ENCODE data around the gene ENTHD1. TPM values are rescaled to one million over a fixed set of nuclear protein-coding genes. Genes with fewer than 3 reads are reported as not detected.

ENTHD1 gene
- total RNA-seq, 2 experiments from 2014 or later, result not detected

- no peak overlapping the region for H3K4me3 ChIP-seq (ENCODE audit: low read depth, low read length, poor library complexity, severe bottlenecking)
- H3K9me3 ChIP-seq (ENCODE audit: low read length), result no peaks in the 10 kb centered on the region
- H3K9me2 ChIP-seq (ENCODE audit: insufficient read depth, low read length), result no peaks in the 10 kb centered on the region
- no peaks in the 10 kb centered on the region for H3K4me1 ChIP-seq (ENCODE audit: insufficient read depth, low read length, poor library complexity, severe bottlenecking)
- ChIA-PET CTCF (ENCODE audit: unreplicated experiment) (no interaction called here), POLR2A (no interaction called here)
- no TSS peak for BruUV-seq (replicated peaks)
- intact Hi-C loops (cut with micrococcal nuclease; ENCODE audit: unreplicated experiment), result no loop called here
- no peak for DNase-seq (ENCODE audit: low spot score)
- no peaks in the 10 kb centered on the region for H3K79me2 ChIP-seq (ENCODE audit: insufficient read depth, low read depth, low read length)
- TF ChIP-seq CTCF (conservative IDR thresholded peaks at IDR 0.05; ENCODE audit: low read length), result no peak
- no peak for TF ChIP-seq EZH2phosphoT487 (IDR thresholded peaks at IDR 0.05; ENCODE audit: borderline replicate concordance, low read depth, low read length)
- no peaks in the 10 kb centered on the region for H4K20me1 ChIP-seq (ENCODE audit: insufficient read depth, low read length)
- H2AFZ ChIP-seq (ENCODE audit: low read length), result no peak overlapping the region
- H3K4me2 ChIP-seq (ENCODE audit: low read length), result no peak overlapping the region
- H3K36me3 ChIP-seq (ENCODE audit: insufficient read depth, low read length), result no peaks in the 10 kb centered on the region
- H3K27ac ChIP-seq (ENCODE audit: low read depth, low read length, poor library complexity, severe bottlenecking), result no peak overlapping the region
Measured at GRCh38 chr22:39809772-39810557, 83.6 kb downstream of the ENTHD1 start.

GRCh38 chr22:39808081-39808480 lies 85.5 kb downstream of the ENTHD1 start:
- Histone ChIP-seq H4K20me1 (ENCODE audit: insufficient read depth, low read length) (no peaks in the 10 kb centered on the region), H3K9me3 (ENCODE audit: low read length) (no peaks in the 10 kb centered on the region), H3K9me2 (ENCODE audit: insufficient read depth, low read length) (no peaks in the 10 kb centered on the region), H3K4me2 (ENCODE audit: low read length) (no peak overlapping the region), H3K27ac (ENCODE audit: low read depth, low read length, poor library complexity, severe bottlenecking) (no peak overlapping the region), H3K36me3 (ENCODE audit: insufficient read depth, low read length) (no peaks in the 10 kb centered on the region), H3K4me3 (ENCODE audit: low read depth, low read length, poor library complexity, severe bottlenecking) (no peak overlapping the region), H3K79me2 (ENCODE audit: insufficient read depth, low read depth, low read length) (no peaks in the 10 kb centered on the region), H2AFZ (ENCODE audit: low read length) (no peak overlapping the region), H3K4me1 (ENCODE audit: insufficient read depth, low read length, poor library complexity, severe bottlenecking) (no peaks in the 10 kb centered on the region)
- POLR2A ChIA-PET, result no interaction called here
- TF ChIP-seq CTCF (conservative IDR thresholded peaks at IDR 0.05; ENCODE audit: low read length), result peak; percentile 77
- no peak for TF ChIP-seq EZH2phosphoT487 (IDR thresholded peaks at IDR 0.05; ENCODE audit: borderline replicate concordance, low read depth, low read length)
- peak; percentile 36 for DNase-seq (ENCODE audit: low spot score)
- no TSS peak for BruUV-seq (replicated peaks)
- CTCF ChIA-PET (ENCODE audit: unreplicated experiment), result interaction anchor here (0.6 kb wide), 1 partner anchor 224 kb away, joined by 7 read pairs; no protein-coding TSS in a partner anchor
- intact Hi-C loops (cut with micrococcal nuclease; ENCODE audit: unreplicated experiment), result no loop called here

- ChIA-PET POLR2A (interaction anchor here (0.7 kb wide), 1 partner anchor 126 kb away, joined by 3 read pairs; no protein-coding TSS in a partner anchor), CTCF (ENCODE audit: unreplicated experiment) (no interaction called here)
- Histone ChIP-seq H4K20me1 (ENCODE audit: insufficient read depth, low read length) (no peaks in the 10 kb centered on the region), H3K79me2 (ENCODE audit: insufficient read depth, low read depth, low read length) (no peaks in the 10 kb centered on the region), H3K36me3 (ENCODE audit: insufficient read depth, low read length) (no peaks in the 10 kb centered on the region), H2AFZ (ENCODE audit: low read length) (no peak overlapping the region), H3K4me2 (ENCODE audit: low read length) (no peak overlapping the region), H3K4me1 (ENCODE audit: insufficient read depth, low read length, poor library complexity, severe bottlenecking) (no peaks in the 10 kb centered on the region), H3K4me3 (ENCODE audit: low read depth, low read length, poor library complexity, severe bottlenecking) (no peak overlapping the region), H3K9me2 (ENCODE audit: insufficient read depth, low read length) (no peaks in the 10 kb centered on the region), H3K9me3 (ENCODE audit: low read length) (no peaks in the 10 kb centered on the region), H3K27ac (ENCODE audit: low read depth, low read length, poor library complexity, severe bottlenecking) (no peak overlapping the region)
- TF ChIP-seq CTCF (conservative IDR thresholded peaks at IDR 0.05; ENCODE audit: low read length) (no peak), EZH2phosphoT487 (IDR thresholded peaks at IDR 0.05; ENCODE audit: borderline replicate concordance, low read depth, low read length) (no peak)
- intact Hi-C loops (cut with micrococcal nuclease; ENCODE audit: unreplicated experiment), result no loop called here
- no peak for DNase-seq (ENCODE audit: low spot score)
- BruUV-seq (replicated peaks), result no TSS peak
Measured at GRCh38 chr22:39806109-39806508, 87.5 kb downstream of the ENTHD1 start.
